GM10248 (cell line): ENCODE results near the gene MAP1B.

Experiments used
- CTCF ChIA-PET: fragments of 300-600 bp; sonication (Branson Sonifier 250); formaldehyde crosslinking; extraction: SDS; loops from one replicate; lab custom pipeline; 2021; ENCODE audit warnings: antibody characterized with exemption; lab: Yijun Ruan, JAX
- POLR2A ChIA-PET: fragments of 350-650 bp; sonication (Branson Sonifier 250); formaldehyde crosslinking; extraction: SDS; loops from one replicate; lab custom pipeline; 2020; ENCODE audit warnings: antibody characterized with exemption; lab: Yijun Ruan, JAX
- DNase-seq: peaks from one replicate; pipeline ENCODE4 v3.0.0; 2012; ENCODE audit errors: extremely low spot score
- CTCF ChIP-seq: IDR thresholded peaks from 2 replicates; pipeline ENCODE4 v1.5.1; 2012; ENCODE audit warnings: mild to moderate bottlenecking, low read depth; ENCODE audit errors: extremely low read depth, missing control alignments, control extremely low read depth

The MAP1B gene

GRCh38 chr5:72093217-72093616 is 14.1 kb upstream of the MAP1B start:
- TF ChIP-seq CTCF = no peak
- DNase-seq = no peak
- ChIA-PET POLR2A (no interaction called here), CTCF (no interaction called here)

DNA sequence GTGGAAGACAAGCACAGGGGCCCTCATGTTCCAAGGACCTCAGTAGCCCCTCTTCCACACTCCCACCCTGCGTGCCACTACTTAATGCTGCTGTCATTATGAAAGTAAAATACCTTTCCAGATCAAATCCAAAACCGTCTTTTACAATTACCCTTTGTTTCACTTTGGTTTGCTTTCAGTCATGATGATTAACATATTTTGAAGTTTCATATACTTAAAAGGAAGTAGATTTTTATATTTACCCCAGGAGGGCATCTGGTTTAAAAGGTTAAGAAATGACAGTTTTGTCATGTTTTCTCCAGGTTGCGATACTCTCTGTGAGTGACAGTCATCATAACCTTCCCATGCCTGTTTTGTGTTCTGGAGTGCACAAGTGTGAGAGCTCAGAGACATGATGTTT is 13.5 kb upstream of the MAP1B start:
- TF ChIP-seq CTCF = no peak
- CTCF ChIA-PET = no interaction called here
- POLR2A ChIA-PET = no interaction called here
- peak; percentile 14 for DNase-seq

- ChIA-PET CTCF (interaction anchor here (1.1 kb wide), 1 partner anchor 23 kb away, joined by 4 read pairs; no protein-coding TSS in a partner anchor), POLR2A (no interaction called here)
- no peak for DNase-seq
- TF ChIP-seq CTCF = no peak
These were observed 10.6 kb upstream of the MAP1B start for GRCh38 chr5:72096602-72097188.

DNA sequence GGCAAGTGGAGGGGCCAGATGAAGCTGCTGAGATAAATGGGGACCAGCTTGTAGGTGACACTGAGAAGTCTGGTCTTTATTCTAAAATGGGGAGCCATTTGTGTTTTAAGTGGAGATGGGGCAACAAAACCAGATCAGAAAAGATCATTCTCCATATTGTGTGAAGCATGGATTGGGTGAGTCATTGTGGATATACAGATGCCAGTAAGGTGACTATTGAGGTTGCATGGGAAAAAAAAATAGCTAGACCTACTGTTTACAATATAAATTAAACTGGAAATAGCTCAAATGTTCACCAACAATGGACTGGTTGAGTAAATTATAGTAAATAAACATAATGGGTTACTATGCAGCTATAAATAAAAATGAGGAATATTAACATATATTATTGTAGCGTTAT is 5.4 kb upstream of the MAP1B start:
- POLR2A ChIA-PET = no interaction called here
- no peak for TF ChIP-seq CTCF
- CTCF ChIA-PET = interaction anchor here (1.4 to 1.5 kb wide), 2 partner anchors 10 to 11 kb away, joined by 3 to 4 read pairs; no protein-coding TSS in a partner anchor
- DNase-seq = no peak

DNA sequence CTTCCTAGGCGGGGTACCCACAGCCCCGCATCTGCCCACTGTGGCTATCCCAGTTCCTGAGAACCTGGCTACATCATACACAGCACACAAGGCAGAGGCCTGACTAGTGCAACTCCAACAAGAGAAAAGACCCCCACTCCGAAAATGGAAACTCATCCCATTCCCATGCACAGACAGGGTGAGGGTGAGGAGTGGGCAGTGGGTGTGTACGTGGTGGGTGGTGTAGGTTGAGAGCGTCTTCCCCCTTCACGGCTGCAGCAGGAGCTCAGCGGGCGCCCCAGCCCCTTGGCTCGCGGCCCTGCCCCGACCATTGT is 501 bp upstream of the MAP1B start:
- no peak for TF ChIP-seq CTCF
- POLR2A ChIA-PET = no interaction called here

GRCh38 chr5:72107901-72108201 is 576 bp downstream of the MAP1B start:
- peak; percentile 52 for DNase-seq
- no peak for TF ChIP-seq CTCF
- ChIA-PET CTCF (no interaction called here), POLR2A (no interaction called here)

More for the DNA sequence above, 501 bp upstream of the MAP1B start:
- DNase-seq = no peak
- CTCF ChIA-PET = no interaction called here
